ENCODE results near the gene TMEM8B. TPM values are rescaled to one million over a fixed set of nuclear protein-coding genes. Genes with fewer than 3 reads are reported as not detected.
A peak's percentile ranks its signal among the peaks of the same experiment; 100 is the strongest.

TMEM8B gene
- total and polyA plus RNA-seq, 2 of the 8 experiments (the other 6 are each of a cell fraction or from before 2014, with no cell fraction given), result 7.5 to 10.4 TPM

- Histone ChIP-seq H3K9me3 (ENCODE audit: insufficient read depth in 2 of 2, low read depth in 1 of 2, low read length in 1 of 2) (no peaks in the 10 kb centered on the region), H3K27ac (ENCODE audit: low read depth, low read length) (no peak overlapping the region), H2BK12ac (ENCODE audit: low read depth, low read length) (no peak overlapping the region), H2BK5ac (ENCODE audit: low read depth, low read length) (no peak overlapping the region), H3K56ac (replicated peaks; ENCODE audit: insufficient read length, low read depth, low read length) (no peak overlapping the region), H3K23me2 (ENCODE audit: low read depth, low read length) (peaks cover 4% of the 10 kb centered on the region), H3K4me3 (ENCODE audit: extremely low read depth in 1 of 4, insufficient read depth in 2 of 4, low read depth in 3 of 4, low read length in 4 of 4) (peak overlapping the region; percentile 42 to 65 (median 54); a peak in 7 of 8 replicates), H3K79me1 (ENCODE audit: low read depth, low read length) (no peaks in the 10 kb centered on the region), H3K27me3 (replicated peaks in 1 of 4; ENCODE audit: control insufficient read depth in 3 of 4, extremely low read depth in 1 of 4, insufficient read depth in 3 of 4, low read length in 3 of 4) (peaks cover 0 to 3% (median 2%) of the 10 kb centered on the region in 4 experiments; a peak in 1 of 7 replicates), H2BK20ac (ENCODE audit: low read length) (no peak overlapping the region), H3K18ac (ENCODE audit: extremely low read depth, low read length) (no peak overlapping the region), H3K4me2 (ENCODE audit: insufficient read depth in 1 of 2, low read depth in 2 of 2, low read length in 2 of 2) (peak overlapping the region; percentile 88 to 90), H3K23ac (ENCODE audit: insufficient read length) (no peak overlapping the region), H4K5ac (ENCODE audit: insufficient read length, low read depth, low read length) (no peak overlapping the region), H3K4ac (replicated peaks; ENCODE audit: insufficient read length, low read depth, low read length) (no peak overlapping the region), H2AK5ac (ENCODE audit: low read depth, low read length) (no peak overlapping the region), H4K20me1 (replicated peaks in 1 of 2; ENCODE audit: control insufficient read depth in 1 of 2, insufficient read depth in 2 of 2, low read length in 2 of 2) (peaks cover 0 to 2% of the 10 kb centered on the region in 2 experiments), H4K8ac (ENCODE audit: extremely low read depth, insufficient read depth, low read length) (no peak overlapping the region; the same call in 1 of the 2 replicates), H3K4me1 (replicated peaks in 1 of 4; ENCODE audit: control insufficient read depth in 3 of 4, insufficient read depth in 4 of 4, low read length in 3 of 4) (peaks cover 0 to 7% (median 4%) of the 10 kb centered on the region in 4 experiments; a peak in 6 of 7 replicates), H2BK15ac (ENCODE audit: low read length) (no peak overlapping the region), H4K91ac (replicated peaks; ENCODE audit: insufficient read length, low read length) (no peak overlapping the region), H3K9ac (replicated peaks in 1 of 4; ENCODE audit: extremely low read depth in 1 of 4, low read depth in 3 of 4, low read length in 3 of 4) (peak overlapping the region in 1 of 4 experiments; percentile 20; a peak in 1 of 7 replicates), H3K79me2 (ENCODE audit: control insufficient read depth in 1 of 2, insufficient read depth in 2 of 2, low read length in 2 of 2) (no peaks in the 10 kb centered on the region), H3K14ac (ENCODE audit: insufficient read length) (no peak overlapping the region), H3K36me3 (ENCODE audit: control insufficient read depth in 2 of 4, insufficient read depth in 4 of 4, low read length in 3 of 4) (peaks cover 0 to 4% (median 0%) of the 10 kb centered on the region in 4 experiments; a peak in 2 of 8 replicates), H2AFZ (ENCODE audit: low read length) (0 out of 2 replicates have a peak overlapping the region, but pooled peaks have one; percentile 10), H2BK120ac (replicated peaks; ENCODE audit: low read depth, low read length) (no peak overlapping the region)
- DNase-seq (ENCODE audit: low read depth in 1 of 2, low spot score in 2 of 2) (no peak), FAIRE-seq (no peak)
- whole genome bisulfite sequencing, 2 experiments (ENCODE audit: extremely low coverage in 1 of 2, insufficient coverage in 1 of 2, insufficient read length in 1 of 2, insufficient replicate concordance in 2 of 2, low coverage in 1 of 2, low lambda C conversion rate in 2 of 2, missing lambda C conversion rate in 1 of 2), result 48% methylated on average over 12 of the region's 12 CpGs; no CpG with 5 or more reads in 1 of the 2 experiments
- no peak for TF ChIP-seq GTF2F1 (IDR thresholded peaks at IDR 0.05; ENCODE audit: borderline replicate concordance, low read depth, low read length)
- no peak for TF ChIP-seq KDM1A (IDR thresholded peaks at IDR 0.05; ENCODE audit: borderline replicate concordance, low read length)
- no peak for TF ChIP-seq KDM5A (IDR thresholded peaks at IDR 0.05; ENCODE audit: low read length)
- CTCF ChIA-PET (ENCODE audit: partially characterized antibody), result interaction anchor here (0.6 to 6.2 kb wide), 16 partner anchors 11 to 260 kb away, joined by 3 to 115 read pairs (median 4); partner anchors contain the start of genes CCDC107, FAM221B, MSMP and NPR2
- POLR2A ChIA-PET (ENCODE audit: partially characterized antibody), result interaction anchor here (0.7 to 4.5 kb wide), 9 partner anchors 8 to 83 kb away, joined by 3 to 38 read pairs (median 3); partner anchors contain the start of genes CREB3, FAM221B, NPR2 and TLN1
Measured at GRCh38 chr9:35811381-35812024, 17.5 kb upstream of the TMEM8B start.
